GM12878 (cell line): ENCODE results near the gene C21orf58. TPM values are rescaled to one million over a fixed set of nuclear protein-coding genes. Genes with fewer than 3 reads are reported as not detected.

Source experiments
- BHLHE40 ChIP-seq, 2 experiments: fragments of 450-650 bp in 1 of 2; IDR thresholded peaks; 2 replicates each; pipeline ENCODE4 v1.6.1; 2011 to 2017; ENCODE audit warnings: low read depth in 2 of 2, borderline replicate concordance in 1 of 2, improper control_type of control experiment in 1 of 2, low read length in 1 of 2, mild to moderate bottlenecking in 1 of 2
- BRCA1 ChIP-seq: IDR thresholded peaks from 2 replicates; pipeline ENCODE4 v1.6.1; 2011; ENCODE audit warnings: low read depth, low read length, improper control_type of control experiment
- CBFB ChIP-seq: IDR thresholded peaks from 2 replicates; pipeline ENCODE4 v1.6.1; 2016; ENCODE audit warnings: antibody characterized with exemption, low read depth
- CBX5 ChIP-seq: sonication (generic); IDR thresholded peaks from 2 replicates; pipeline ENCODE4 v1.6.1; 2016; ENCODE audit warnings: low read depth, moderate library complexity, mild to moderate bottlenecking, inconsistent platforms
- CHD4 ChIP-seq: fragments of 200-600 bp; sonication (generic); IDR thresholded peaks from 2 replicates; pipeline ENCODE4 v1.6.1; 2016; ENCODE audit warnings: mild to moderate bottlenecking
- E2F4 ChIP-seq: IDR thresholded peaks from 2 replicates; pipeline ENCODE4 v1.6.1; 2012; ENCODE audit warnings: low read depth, low read length, improper control_type of control experiment
- HCFC1 ChIP-seq: fragments of 150-350 bp; IDR thresholded peaks from 2 replicates; pipeline ENCODE4 v1.6.1; 2014; ENCODE audit warnings: low read length
- HDAC2 ChIP-seq: fragments of 200-600 bp; sonication (generic); IDR thresholded peaks from 2 replicates; pipeline ENCODE4 v1.6.1; 2017
- IRF3 ChIP-seq: fragments of 450-650 bp; IDR thresholded peaks from 2 replicates; pipeline ENCODE4 v1.6.1; 2014; ENCODE audit warnings: mild to moderate bottlenecking
- JUND ChIP-seq: IDR thresholded peaks from 2 replicates; pipeline ENCODE4 v1.6.1; 2012; ENCODE audit warnings: low read depth, mild to moderate bottlenecking, low read length, improper control_type of control experiment, moderate library complexity
- MEF2B ChIP-seq: fragments of 450-650 bp; IDR thresholded peaks from 2 replicates; pipeline ENCODE4 v1.6.1; 2018; ENCODE audit warnings: mild to moderate bottlenecking, moderate library complexity; ENCODE audit not compliant: partially characterized antibody, poor library complexity, severe bottlenecking
- MTA3 ChIP-seq: IDR thresholded peaks from 2 replicates; pipeline ENCODE4 v1.6.1; 2012; ENCODE audit warnings: low read length, inconsistent platforms, borderline replicate concordance
- NFIC ChIP-seq: IDR thresholded peaks from 2 replicates; pipeline ENCODE4 v1.6.1; 2012; ENCODE audit warnings: low read depth, mild to moderate bottlenecking, inconsistent platforms, low read length, moderate library complexity
- POLR2A ChIP-seq: IDR thresholded peaks from 2 replicates; pipeline ENCODE4 v1.6.1; 2011; ENCODE audit warnings: low read depth, mild to moderate bottlenecking, low read length
- RELB ChIP-seq: fragments of 450-650 bp; IDR thresholded peaks from 2 replicates; pipeline ENCODE4 v1.6.1; 2017; ENCODE audit warnings: low read depth, mild to moderate bottlenecking, moderate library complexity
- RUNX3 ChIP-seq: IDR thresholded peaks from 2 replicates; pipeline ENCODE4 v1.6.1; 2012; ENCODE audit warnings: low read length, inconsistent platforms
- SREBF2 ChIP-seq: IDR thresholded peaks from 2 replicates; pipeline ENCODE4 v1.6.1; 2012; ENCODE audit warnings: mild to moderate bottlenecking, low read length
- SUZ12 ChIP-seq: fragments of 200-600 bp; sonication (generic); IDR thresholded peaks from one replicate; pipeline ENCODE4 v1.6.1; 2018; ENCODE audit warnings: antibody characterized with exemption, mild to moderate bottlenecking; ENCODE audit not compliant: unreplicated experiment
- TCF3 ChIP-seq: IDR thresholded peaks from 2 replicates; pipeline ENCODE4 v1.6.1; 2012; ENCODE audit warnings: low read depth, mild to moderate bottlenecking, low read length, borderline replicate concordance; ENCODE audit not compliant: insufficient read depth
- ZNF207 ChIP-seq: fragments of 450-650 bp; IDR thresholded peaks from 2 replicates; pipeline ENCODE4 v1.6.1; 2014; ENCODE audit warnings: antibody characterized with exemption, mild to moderate bottlenecking, borderline replicate concordance
- ZNF622 ChIP-seq: fragments of 450-650 bp; IDR thresholded peaks from 2 replicates; pipeline ENCODE4 v1.6.1; 2017; ENCODE audit warnings: mild to moderate bottlenecking, inconsistent platforms
- ZNF687 ChIP-seq: fragments of 450-650 bp; IDR thresholded peaks from 2 replicates; pipeline ENCODE4 v1.6.1; 2017; ENCODE audit warnings: mild to moderate bottlenecking, moderate library complexity
- ZZZ3 ChIP-seq: IDR thresholded peaks from 2 replicates; pipeline ENCODE4 v1.6.1; 2011; ENCODE audit warnings: low read depth; ENCODE audit not compliant: control insufficient read depth, insufficient read length
- polyA plus RNA-seq, 11 experiments: library from polyadenylated mRNA; depleted of rRNA in 4 of 11; unstranded in 6 of 11; stranded (reverse) in 5 of 11; fragments of >200 nt; fragmentation: Nextera tagmentation in 4 of 11; fragmentation: Illumina TruSeq in 1 of 11; extraction: Ambion mirVana in 4 of 11; extraction: Trizol in 1 of 11; gene quantifications; 1 replicate in 1 of 11; 2 replicates in 10 of 11; pipeline versions ENCODE4 v1.2.1 to v1.2.3, GENCODE V29; 2011 to 2016; ENCODE audit warnings: inconsistent platforms in 2 of 11, missing spikeins in 2 of 11, low read depth in 1 of 11
- total RNA-seq, 4 experiments: library from RNA; depleted of rRNA in 3 of 4; stranded (reverse); fragments of >200 nt in 3 of 4; fragmentation: Illumina TruSeq in 1 of 4; extraction: Trizol in 1 of 4; gene quantifications; 2 replicates each; pipeline versions ENCODE4 v1.2.1 to v1.2.3, GENCODE V29; 2013 to 2021

C21orf58 gene
- total and polyA plus RNA-seq, 10 of the 15 experiments (the other 5 are each of a cell fraction or from before 2014, with no cell fraction given): 1.1 to 22.3 (median 11.8) TPM

GRCh38 chr21:46285761-46286647, 37.7 kb downstream of the C21orf58 start, which contains the start of gene YBEY (continued):
- TF ChIP-seq ZNF687 (peak; percentile 69), SREBF2 (0 out of 2 replicates have a peak, but pooled peaks have one; percentile 42), SUZ12 (no peak), HDAC2 (no peak), CHD4 (no peak), ZNF622 (no peak), E2F4 (no peak), RELB (peak; percentile 59; the same call in 1 of the 2 replicates), RUNX3 (no peak), BHLHE40 (IDR thresholded peaks at IDR 0.05; ENCODE audit: borderline replicate concordance in 1 of 2, low read depth in 2 of 2, low read length in 1 of 2) (peak; percentile 10 to 62; a peak in 1 of 4 replicates), MTA3 (no peak), CBFB (no peak; the same call in 1 of the 2 replicates), POLR2A (peak; percentile 91), HCFC1 (peak; percentile 81), ZNF207 (peak; percentile 97), NFIC (no peak), TCF3 (0 out of 2 replicates have a peak, but pooled peaks have one; percentile 39), MEF2B (peak; percentile 22), IRF3 (0 out of 2 replicates have a peak, but pooled peaks have one; percentile 37), ZZZ3 (no peak), CBX5 (peak; percentile 47; the same call in 1 of the 2 replicates), JUND (no peak), BRCA1 (no peak)
